Measurements from ENCODE around the gene LATS2. TPM values are rescaled to one million over a fixed set of nuclear protein-coding genes. Genes with fewer than 3 reads are reported as not detected.

Gene LATS2
- total RNA-seq, 1 donor from 2014 or later: 29.8 TPM

GRCh38 chr13:21014139-21014501 is 47.3 kb downstream of the LATS2 start:
- no peak for TF ChIP-seq CTCF (IDR thresholded peaks at IDR 0.05; ENCODE audit: unreplicated experiment)
- no peaks in the 10 kb centered on the region for H3K9me3 Mint-ChIP-seq (ENCODE audit: unreplicated experiment)
- DNase-seq (ENCODE audit: low spot score): no peak
- peaks cover 19% of the 10 kb centered on the region for H3K4me1 Mint-ChIP-seq (ENCODE audit: unreplicated experiment)
- H3K36me3 Mint-ChIP-seq (ENCODE audit: low read depth, unreplicated experiment): peaks cover 6% of the 10 kb centered on the region
- H3K27me3 Mint-ChIP-seq (ENCODE audit: unreplicated experiment): peaks cover 4% of the 10 kb centered on the region
- no peak overlapping the region for H3K4me3 Mint-ChIP-seq (ENCODE audit: unreplicated experiment)
- H3K27ac Mint-ChIP-seq (ENCODE audit: unreplicated experiment): no peak overlapping the region

DNA sequence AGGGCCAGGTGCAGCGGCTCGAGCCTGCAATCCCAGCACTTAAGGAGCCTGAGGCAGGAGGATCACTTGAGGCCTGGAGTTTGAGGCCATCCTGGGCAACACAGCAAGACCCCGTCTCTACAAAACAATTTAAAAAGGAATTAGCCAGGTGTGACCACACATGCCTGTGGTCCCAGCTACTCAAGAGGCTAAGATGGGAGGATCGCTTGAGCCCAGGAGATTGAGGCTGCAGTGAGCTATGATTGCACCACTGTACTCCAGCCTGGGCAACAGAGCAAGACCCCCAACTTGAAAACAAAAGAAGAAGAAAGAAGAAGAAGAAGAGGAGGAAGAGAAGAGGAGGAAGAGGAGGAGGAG is 47.7 kb downstream of the LATS2 start:
- DNase-seq (ENCODE audit: low spot score): no peak
- H3K27me3 Mint-ChIP-seq (ENCODE audit: unreplicated experiment): peaks cover 6% of the 10 kb centered on the region
- H3K36me3 Mint-ChIP-seq (ENCODE audit: low read depth, unreplicated experiment): peaks cover 6% of the 10 kb centered on the region
- no peak for TF ChIP-seq CTCF (IDR thresholded peaks at IDR 0.05; ENCODE audit: unreplicated experiment)
- no peak overlapping the region for H3K27ac Mint-ChIP-seq (ENCODE audit: unreplicated experiment)
- no peaks in the 10 kb centered on the region for H3K9me3 Mint-ChIP-seq (ENCODE audit: unreplicated experiment)
- peaks cover 19% of the 10 kb centered on the region for H3K4me1 Mint-ChIP-seq (ENCODE audit: unreplicated experiment)
- no peak overlapping the region for H3K4me3 Mint-ChIP-seq (ENCODE audit: unreplicated experiment)

DNA sequence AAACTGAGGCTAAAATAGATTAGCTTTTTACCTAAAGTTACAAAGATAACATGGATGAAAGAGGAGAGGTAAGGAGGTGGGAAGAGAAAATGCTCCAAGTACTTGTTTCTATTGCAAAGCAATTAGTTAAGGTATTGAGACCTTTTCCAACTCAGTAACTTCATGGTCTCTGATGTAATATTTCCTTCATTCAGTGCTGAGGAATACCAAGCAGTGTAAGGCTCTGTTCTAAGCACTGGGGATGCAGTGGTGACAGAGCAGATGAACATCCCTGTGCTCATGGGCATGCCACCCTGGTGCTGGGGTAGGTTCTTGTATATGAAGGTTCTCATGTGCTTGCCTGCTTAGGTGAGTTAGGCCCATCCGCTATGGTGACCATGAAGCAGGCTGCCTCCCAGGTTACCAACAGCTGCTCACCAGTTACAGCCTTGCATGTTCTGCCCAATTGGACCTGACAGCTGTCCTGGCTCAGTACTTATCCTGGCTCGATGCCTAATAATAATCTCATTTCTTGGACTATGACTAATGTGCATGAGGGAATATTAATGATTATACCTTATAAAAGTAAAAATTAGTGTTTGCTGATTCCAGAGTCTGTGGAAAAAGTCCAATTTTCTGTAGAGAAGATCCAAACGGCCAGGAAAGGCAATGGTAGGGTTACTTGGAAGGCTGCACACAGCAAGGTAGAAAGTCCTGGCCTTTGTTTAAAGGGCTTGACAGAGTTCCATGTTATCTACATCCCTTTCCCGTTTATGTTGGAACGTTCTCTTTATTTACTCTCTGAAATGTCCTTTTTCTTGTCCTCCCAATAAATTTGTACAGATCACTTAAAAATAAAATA is 48.3 kb downstream of the LATS2 start:
- Mint-ChIP-seq H3K9me3 (ENCODE audit: unreplicated experiment) (no peaks in the 10 kb centered on the region), H3K4me1 (ENCODE audit: unreplicated experiment) (peaks cover 19% of the 10 kb centered on the region), H3K27ac (ENCODE audit: unreplicated experiment) (no peak overlapping the region), H3K27me3 (ENCODE audit: unreplicated experiment) (peaks cover 6% of the 10 kb centered on the region), H3K36me3 (ENCODE audit: low read depth, unreplicated experiment) (peaks cover 6% of the 10 kb centered on the region), H3K4me3 (ENCODE audit: unreplicated experiment) (no peak overlapping the region)
- DNase-seq (ENCODE audit: low spot score): no peak
- TF ChIP-seq CTCF (IDR thresholded peaks at IDR 0.05; ENCODE audit: unreplicated experiment): no peak

- Mint-ChIP-seq H3K4me1 (ENCODE audit: unreplicated experiment) (peaks cover 19% of the 10 kb centered on the region), H3K4me3 (ENCODE audit: unreplicated experiment) (no peak overlapping the region), H3K36me3 (ENCODE audit: low read depth, unreplicated experiment) (peaks cover 6% of the 10 kb centered on the region), H3K9me3 (ENCODE audit: unreplicated experiment) (no peaks in the 10 kb centered on the region), H3K27ac (ENCODE audit: unreplicated experiment) (no peak overlapping the region), H3K27me3 (ENCODE audit: unreplicated experiment) (peaks cover 6% of the 10 kb centered on the region)
- no peak for TF ChIP-seq CTCF (IDR thresholded peaks at IDR 0.05; ENCODE audit: unreplicated experiment)
- DNase-seq (ENCODE audit: low spot score): no peak
Measured at GRCh38 chr13:21012211-21012610, 49.2 kb downstream of the LATS2 start.

GRCh38 chr13:21011378-21011777 is 50.0 kb downstream of the LATS2 start:
- H3K27ac Mint-ChIP-seq (ENCODE audit: unreplicated experiment): no peak overlapping the region
- H3K9me3 Mint-ChIP-seq (ENCODE audit: unreplicated experiment): no peaks in the 10 kb centered on the region
- no peak for DNase-seq (ENCODE audit: low spot score)
- no peak for TF ChIP-seq CTCF (IDR thresholded peaks at IDR 0.05; ENCODE audit: unreplicated experiment)
- no peak overlapping the region for H3K4me3 Mint-ChIP-seq (ENCODE audit: unreplicated experiment)
- peaks cover 19% of the 10 kb centered on the region for H3K4me1 Mint-ChIP-seq (ENCODE audit: unreplicated experiment)
- peaks cover 6% of the 10 kb centered on the region for H3K36me3 Mint-ChIP-seq (ENCODE audit: low read depth, unreplicated experiment)
- H3K27me3 Mint-ChIP-seq (ENCODE audit: unreplicated experiment): peaks cover 6% of the 10 kb centered on the region
